Peyer's patch (tissue), 4 donors: ENCODE results near the gene TAS2R8. TPM values are rescaled to one million over a fixed set of nuclear protein-coding genes. Genes with fewer than 3 reads are reported as not detected.

Experiments used
- DNase-seq, 3 donors: peaks; one replicate each; pipeline ENCODE4 v3.0.0-alpha.2; 2017 to 2019
- H3K27ac ChIP-seq, 4 donors: fragments of 200-600 bp; sonication (generic); one replicate each; pipeline ENCODE4 v1.5.1; 2016 to 2019
- H3K27me3 ChIP-seq, 2 donors: fragments of 200-600 bp; sonication (generic); one replicate each; pipeline ENCODE4 v1.5.1; 2019
- H3K36me3 ChIP-seq, 3 donors: fragments of 200-600 bp; sonication (generic); one replicate each; pipeline ENCODE4 v1.5.1; 2016 to 2019
- H3K4me1 ChIP-seq, 4 donors: fragments of 200-600 bp; sonication (generic); one replicate each; pipeline ENCODE4 v1.5.1; 2016 to 2019
- H3K4me3 ChIP-seq, 4 donors: fragments of 200-600 bp; sonication (generic); 1 replicate in 3 of 4; 2 replicates in 1 of 4; pipeline ENCODE4 v1.5.1; 2016 to 2019; ENCODE audit warnings: mild to moderate bottlenecking in 1 of 4
- H3K9me3 ChIP-seq, 4 donors: fragments of 200-600 bp; sonication (generic); one replicate each; pipeline ENCODE4 v1.5.1; 2016 to 2019; ENCODE audit warnings: mild to moderate bottlenecking in 1 of 4
- CTCF ChIP-seq, 6 experiments: fragments of 450-650 bp in 4 of 6; fragments of 200-600 bp in 2 of 6; sonication (generic) in 1 of 6; IDR thresholded peaks; one replicate each; pipeline ENCODE4 v1.5.1; 2017 to 2019; ENCODE audit warnings: antibody characterized with exemption in 6 of 6, mild to moderate bottlenecking in 3 of 6, moderate library complexity in 1 of 6
- POLR2A ChIP-seq, 2 donors: fragments of 450-650 bp; IDR thresholded peaks; one replicate each; pipeline ENCODE4 v1.5.1; 2017; ENCODE audit warnings: antibody characterized with exemption in 2 of 2, mild to moderate bottlenecking in 2 of 2, moderate library complexity in 2 of 2
- total RNA-seq, 4 donors: library from RNA; depleted of rRNA; stranded (reverse); fragments of >200 nt; gene quantifications; one replicate each; pipeline ENCODE4 v1.1.0, GENCODE V29; 2016

The TAS2R8 gene
- not detected for total RNA-seq

- no peak for DNase-seq
These were observed at the start of gene TAS2R8 for GRCh38 chr12:10807186-10807585. Gene TAS2R8, minus strand, starts transcription at chr12:10807286. Its CDS starts 306 bp downstream, at chr12:10806980.

GRCh38 chr12:10855807-10856206, 48.7 kb upstream of the TAS2R8 start:
- Histone ChIP-seq H3K4me1 (no peaks in the 10 kb centered on the region), H3K9me3 (peaks cover 0 to 12% (median 2%) of the 10 kb centered on the region in 4 donors), H3K27ac (no peak overlapping the region), H3K27me3 (no peaks in the 10 kb centered on the region), H3K4me3 (no peak overlapping the region), H3K36me3 (peaks cover 0 to 5% (median 0%) of the 10 kb centered on the region in 3 donors)
- no peak for TF ChIP-seq CTCF (IDR thresholded peaks at IDR 0.05)
- no peak for TF ChIP-seq POLR2A (IDR thresholded peaks at IDR 0.05)
- no peak for DNase-seq

More at GRCh38 chr12:10807186-10807585, at the start of gene TAS2R8:
- H3K36me3 ChIP-seq = no peaks in the 10 kb centered on the region
- H3K4me1 ChIP-seq = no peaks in the 10 kb centered on the region
- H3K27me3 ChIP-seq = no peaks in the 10 kb centered on the region
- H3K27ac ChIP-seq = no peak within 1 kb of the TSS
- TF ChIP-seq CTCF (IDR thresholded peaks at IDR 0.05) = no peak
- no peak for TF ChIP-seq POLR2A (IDR thresholded peaks at IDR 0.05)
- no peaks in the 10 kb centered on the region for H3K9me3 ChIP-seq
- H3K4me3 ChIP-seq = no peak within 1 kb of the TSS

DNA sequence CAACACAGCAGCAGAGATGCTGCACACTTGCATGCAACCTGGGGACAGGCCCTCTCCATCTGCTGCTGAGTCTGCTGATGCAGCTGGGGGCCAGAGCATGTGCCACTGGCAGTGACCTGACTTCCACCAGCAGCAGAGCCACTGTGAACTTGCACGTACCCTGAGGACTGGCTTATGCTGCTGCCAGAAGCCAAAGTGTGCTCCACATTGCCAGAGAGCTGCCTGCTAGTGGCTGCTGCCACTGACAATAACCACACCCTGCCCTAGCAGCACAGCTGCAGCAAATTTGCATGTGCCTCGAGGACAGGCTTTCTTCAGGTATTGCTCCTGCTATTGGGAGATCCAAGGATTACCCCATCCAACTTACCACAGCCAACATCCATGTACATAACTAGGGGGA, 46.7 kb upstream of the TAS2R8 start:
- Histone ChIP-seq H3K4me3 (no peak overlapping the region), H3K36me3 (peaks cover 0 to 5% (median 0%) of the 10 kb centered on the region in 3 donors), H3K27me3 (no peaks in the 10 kb centered on the region), H3K4me1 (no peaks in the 10 kb centered on the region), H3K27ac (no peak overlapping the region), H3K9me3 (peaks cover 0 to 12% (median 2%) of the 10 kb centered on the region in 4 donors)
- DNase-seq = no peak
- no peak for TF ChIP-seq POLR2A (IDR thresholded peaks at IDR 0.05)
- TF ChIP-seq CTCF (IDR thresholded peaks at IDR 0.05) = no peak

GRCh38 chr12:10851243-10851858, 44.3 kb upstream of the TAS2R8 start:
- no peaks in the 10 kb centered on the region for H3K36me3 ChIP-seq
- no peak overlapping the region for H3K27ac ChIP-seq
- no peak for DNase-seq
- no peaks in the 10 kb centered on the region for H3K27me3 ChIP-seq
- TF ChIP-seq POLR2A (IDR thresholded peaks at IDR 0.05) (no peak), CTCF (IDR thresholded peaks at IDR 0.05) (no peak)
- H3K4me1 ChIP-seq = no peaks in the 10 kb centered on the region
- peaks cover 0 to 7% (median 0%) of the 10 kb centered on the region in 4 donors for H3K9me3 ChIP-seq
- H3K4me3 ChIP-seq = no peak overlapping the region

- no peaks in the 10 kb centered on the region for H3K27me3 ChIP-seq
- no peak for DNase-seq
- H3K36me3 ChIP-seq = no peaks in the 10 kb centered on the region
- no peak within 1 kb of the TSS for H3K4me3 ChIP-seq
- no peak for TF ChIP-seq POLR2A (IDR thresholded peaks at IDR 0.05)
- no peak for TF ChIP-seq CTCF (IDR thresholded peaks at IDR 0.05)
- no peak within 1 kb of the TSS for H3K27ac ChIP-seq
- H3K9me3 ChIP-seq = no peaks in the 10 kb centered on the region
- H3K4me1 ChIP-seq = no peaks in the 10 kb centered on the region
These were observed 42.4 kb upstream of the TAS2R8 start, which contains the start of gene PRR4 for GRCh38 chr12:10849425-10849878. Gene PRR4, minus strand, starts transcription at chr12:10849475. Its CDS starts 38 bp downstream, at chr12:10849437.
